C4-2B (cell line): ENCODE measurements around the gene RFX8.

Source experiments
- ZFX ChIP-seq: fragments of 450-650 bp; IDR thresholded peaks from 2 replicates; pipeline ENCODE4 v1.6.1; 2017
- TF ChIP-seq, protein P1 (sequence below): fragments of 450-650 bp; conservative IDR thresholded peaks from 2 replicates; pipeline ENCODE4 v1.5.1; 2017; ENCODE audit warnings: mild to moderate bottlenecking

DNA sequence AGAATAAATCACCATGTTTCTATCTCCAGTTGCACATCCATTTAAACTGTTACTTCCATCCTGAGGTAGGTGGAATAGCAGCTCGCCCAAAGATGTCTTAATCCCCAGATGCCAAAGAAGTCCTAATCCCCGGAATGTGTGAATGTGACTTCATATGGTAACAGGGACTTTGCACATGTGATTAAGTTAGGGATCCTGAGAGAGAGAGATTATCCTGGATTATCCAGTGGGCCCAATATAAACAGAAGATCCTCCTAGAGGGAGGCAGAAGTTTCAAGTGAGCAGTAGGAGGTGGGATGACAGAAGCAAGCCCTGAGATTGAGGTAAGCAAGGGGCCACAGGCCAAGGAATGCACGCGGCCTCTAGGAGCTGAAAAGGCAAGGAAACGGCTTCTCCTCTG lies 107.4 kb downstream of the RFX8 start:
- no peak for TF ChIP-seq ZFX
- TF ChIP-seq, protein P1, sequence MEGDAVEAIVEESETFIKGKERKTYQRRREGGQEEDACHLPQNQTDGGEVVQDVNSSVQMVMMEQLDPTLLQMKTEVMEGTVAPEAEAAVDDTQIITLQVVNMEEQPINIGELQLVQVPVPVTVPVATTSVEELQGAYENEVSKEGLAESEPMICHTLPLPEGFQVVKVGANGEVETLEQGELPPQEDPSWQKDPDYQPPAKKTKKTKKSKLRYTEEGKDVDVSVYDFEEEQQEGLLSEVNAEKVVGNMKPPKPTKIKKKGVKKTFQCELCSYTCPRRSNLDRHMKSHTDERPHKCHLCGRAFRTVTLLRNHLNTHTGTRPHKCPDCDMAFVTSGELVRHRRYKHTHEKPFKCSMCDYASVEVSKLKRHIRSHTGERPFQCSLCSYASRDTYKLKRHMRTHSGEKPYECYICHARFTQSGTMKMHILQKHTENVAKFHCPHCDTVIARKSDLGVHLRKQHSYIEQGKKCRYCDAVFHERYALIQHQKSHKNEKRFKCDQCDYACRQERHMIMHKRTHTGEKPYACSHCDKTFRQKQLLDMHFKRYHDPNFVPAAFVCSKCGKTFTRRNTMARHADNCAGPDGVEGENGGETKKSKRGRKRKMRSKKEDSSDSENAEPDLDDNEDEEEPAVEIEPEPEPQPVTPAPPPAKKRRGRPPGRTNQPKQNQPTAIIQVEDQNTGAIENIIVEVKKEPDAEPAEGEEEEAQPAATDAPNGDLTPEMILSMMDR: no peak
